HEK293 (cell line): Measurements from ENCODE around the gene NMRK2.
A peak's percentile ranks its signal among the peaks of the same experiment; 100 is the strongest.

ENCODE experiments used
- GLI2 ChIP-seq: fragments of 450-650 bp; formaldehyde crosslinking; IDR thresholded peaks from 2 replicates; pipeline ENCODE4; 2017; ENCODE audit warnings: missing biosample characterization, missing genetic modification characterization, low read depth, borderline replicate concordance
- KLF1 ChIP-seq: fragments of 450-650 bp; formaldehyde crosslinking; IDR thresholded peaks from 2 replicates; pipeline ENCODE4 v1.5.1; 2016; ENCODE audit warnings: missing biosample characterization, missing genetic modification characterization
- KLF8 ChIP-seq: fragments of 450-650 bp; formaldehyde crosslinking; IDR thresholded peaks from 2 replicates; pipeline ENCODE4 v1.5.1; 2016; ENCODE audit warnings: missing biosample characterization, missing genetic modification characterization
- SP7 ChIP-seq: fragments of 450-650 bp; formaldehyde crosslinking; IDR thresholded peaks from 2 replicates; pipeline ENCODE4 v1.5.1; 2016; ENCODE audit warnings: missing biosample characterization, missing genetic modification characterization
- YY2 ChIP-seq: fragments of 450-650 bp; formaldehyde crosslinking; IDR thresholded peaks from 2 replicates; pipeline ENCODE4 v1.5.1; 2016; ENCODE audit warnings: missing biosample characterization, missing genetic modification characterization
- ZBTB44 ChIP-seq: fragments of 450-650 bp; IDR thresholded peaks from 2 replicates; pipeline ENCODE4 v1.5.1; 2018; ENCODE audit warnings: missing biosample characterization, mild to moderate bottlenecking, missing genetic modification characterization
- ZFP41 ChIP-seq: fragments of 450-650 bp; formaldehyde crosslinking; IDR thresholded peaks from 2 replicates; pipeline ENCODE4 v1.5.1; 2016; ENCODE audit warnings: missing biosample characterization, missing genetic modification characterization, borderline replicate concordance
- ZNF10 ChIP-seq: fragments of 450-650 bp; formaldehyde crosslinking; IDR thresholded peaks from 2 replicates; pipeline ENCODE4 v1.5.1; 2017; ENCODE audit warnings: missing biosample characterization, missing genetic modification characterization
- ZNF114 ChIP-seq: fragments of 450-650 bp; formaldehyde crosslinking; IDR thresholded peaks from 2 replicates; pipeline ENCODE4 v1.5.0; 2017; ENCODE audit warnings: missing biosample characterization, missing genetic modification characterization
- ZNF133 ChIP-seq: fragments of 450-650 bp; formaldehyde crosslinking; IDR thresholded peaks from 2 replicates; pipeline ENCODE4 v1.5.1; 2016; ENCODE audit warnings: missing biosample characterization, missing genetic modification characterization
- ZNF184 ChIP-seq: fragments of 450-650 bp; IDR thresholded peaks from 2 replicates; pipeline ENCODE4 v1.5.1; 2018; ENCODE audit warnings: missing biosample characterization, mild to moderate bottlenecking, missing genetic modification characterization
- ZNF239 ChIP-seq: fragments of 450-650 bp; formaldehyde crosslinking; IDR thresholded peaks from 2 replicates; pipeline ENCODE4 v1.5.1; 2016; ENCODE audit warnings: missing biosample characterization, missing genetic modification characterization
- ZNF26 ChIP-seq: fragments of 450-650 bp; formaldehyde crosslinking; IDR thresholded peaks from 2 replicates; pipeline ENCODE4 v1.5.1; 2016; ENCODE audit warnings: missing biosample characterization, missing genetic modification characterization
- ZNF280D ChIP-seq: fragments of 450-650 bp; formaldehyde crosslinking; IDR thresholded peaks from 2 replicates; pipeline ENCODE4 v1.5.1; 2016; ENCODE audit warnings: missing biosample characterization, missing genetic modification characterization
- ZNF391 ChIP-seq: fragments of 450-650 bp; formaldehyde crosslinking; IDR thresholded peaks from 2 replicates; pipeline ENCODE4 v1.5.1; 2016; ENCODE audit warnings: low read depth, missing biosample characterization, missing genetic modification characterization, borderline replicate concordance
- ZNF404 ChIP-seq: fragments of 450-650 bp; formaldehyde crosslinking; IDR thresholded peaks from 2 replicates; pipeline ENCODE4 v1.5.1; 2017; ENCODE audit warnings: missing biosample characterization, missing genetic modification characterization
- ZNF48 ChIP-seq: fragments of 450-650 bp; formaldehyde crosslinking; IDR thresholded peaks from 2 replicates; pipeline ENCODE4 v1.5.1; 2016; ENCODE audit warnings: missing biosample characterization, missing genetic modification characterization
- ZNF510 ChIP-seq: fragments of 450-650 bp; formaldehyde crosslinking; IDR thresholded peaks from 2 replicates; pipeline ENCODE4 v1.5.1; 2018; ENCODE audit warnings: mild to moderate bottlenecking, missing genetic modification characterization, missing biosample characterization; ENCODE audit not compliant: insufficient replicate concordance
- ZNF621 ChIP-seq: fragments of 450-650 bp; formaldehyde crosslinking; IDR thresholded peaks from 2 replicates; pipeline ENCODE4 v1.5.1; 2017; ENCODE audit warnings: missing biosample characterization, missing genetic modification characterization
- ZNF785 ChIP-seq: fragments of 450-650 bp; formaldehyde crosslinking; IDR thresholded peaks from 2 replicates; pipeline ENCODE4 v1.5.1; 2016; ENCODE audit warnings: missing biosample characterization, missing genetic modification characterization
- ZNF830 ChIP-seq: fragments of 450-650 bp; IDR thresholded peaks from 2 replicates; pipeline ENCODE4 v1.5.0; 2018; ENCODE audit warnings: missing biosample characterization, missing genetic modification characterization, low read depth, mild to moderate bottlenecking, moderate library complexity
- TF ChIP-seq, protein P1 (sequence below): fragments of 450-650 bp; formaldehyde crosslinking; IDR thresholded peaks from 2 replicates; pipeline ENCODE4 v1.5.1; 2016; ENCODE audit warnings: missing biosample characterization, missing genetic modification characterization, low read depth
- TF ChIP-seq, protein P2 (sequence below): fragments of 450-650 bp; formaldehyde crosslinking; IDR thresholded peaks from 2 replicates; pipeline ENCODE4 v1.5.1; 2016; ENCODE audit warnings: missing biosample characterization, missing genetic modification characterization
- TF ChIP-seq, protein P3 (sequence below): fragments of 450-650 bp; formaldehyde crosslinking; IDR thresholded peaks from 2 replicates; pipeline ENCODE4 v1.5.1; 2016; ENCODE audit warnings: missing biosample characterization, missing genetic modification characterization
- TF ChIP-seq, protein P4 (sequence below): fragments of 450-650 bp; formaldehyde crosslinking; IDR thresholded peaks from 2 replicates; pipeline ENCODE4 v1.5.1; 2017; ENCODE audit warnings: missing biosample characterization, missing genetic modification characterization

The NMRK2 gene

DNA sequence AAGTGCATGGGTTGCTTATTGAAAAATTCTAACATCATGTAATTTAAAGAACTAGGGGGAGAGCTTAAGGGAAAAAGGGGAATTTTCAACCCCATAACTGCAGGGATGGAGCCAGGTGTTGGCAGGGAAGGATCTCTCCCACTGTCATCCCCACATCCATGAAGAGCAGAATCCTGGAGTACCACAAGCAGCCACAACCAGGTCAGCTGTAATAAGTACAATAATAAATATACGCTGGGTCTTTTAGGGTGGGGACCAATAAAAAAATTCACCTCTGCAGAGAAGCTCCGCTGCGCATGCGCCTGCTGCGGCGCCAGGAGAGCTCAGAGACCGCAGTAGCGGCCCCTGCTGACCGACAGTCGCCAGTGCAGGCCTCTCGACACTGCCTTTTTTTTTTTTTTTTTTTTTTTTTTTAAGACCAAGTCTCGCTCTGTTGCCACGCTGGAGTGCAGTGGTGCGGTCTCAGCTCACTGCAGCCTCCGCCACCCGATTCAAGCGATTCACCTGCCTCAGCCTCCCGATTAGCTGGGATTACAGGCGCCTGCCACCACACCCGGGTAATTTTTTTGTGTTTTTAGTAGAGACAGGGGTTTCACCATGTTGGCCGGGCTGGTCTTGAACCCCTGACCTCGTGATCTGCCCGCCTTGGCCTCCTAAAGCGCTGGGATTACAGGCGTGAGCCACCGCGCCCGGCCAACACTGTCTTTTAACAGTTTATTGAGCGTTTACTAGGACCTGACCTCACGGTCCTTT lies 54.9 kb downstream of the NMRK2 start (continued):
- TF ChIP-seq ZNF114 (tag by site-specific recombination) (no peak), ZBTB44 (tag by site-specific recombination) (no peak), ZNF184 (no peak), ZNF404 (no peak), ZNF48 (tag by site-specific recombination) (no peak), ZNF621 (tag by site-specific recombination) (no peak), ZNF26 (tag by site-specific recombination) (no peak), ZNF133 (tag by site-specific recombination) (no peak), ZNF239 (tag by site-specific recombination) (no peak), ZNF830 (no peak), KLF1 (tag by site-specific recombination) (no peak), ZNF10 (tag by site-specific recombination) (no peak), ZNF785 (tag by site-specific recombination) (peak; percentile 98), ZNF280D (0 out of 2 replicates have a peak, but pooled peaks have one; percentile 14), ZFP41 (tag by site-specific recombination) (no peak), KLF8 (tag by site-specific recombination) (no peak; the same call in 1 of the 2 replicates), ZNF391 (tag by site-specific recombination) (no peak), GLI2 (tag by site-specific recombination) (no peak), ZNF510 (tag by site-specific recombination) (no peak), YY2 (tag by site-specific recombination) (no peak), SP7 (tag by site-specific recombination) (peak; percentile 53; the same call in 1 of the 2 replicates)
- TF ChIP-seq, protein P1, sequence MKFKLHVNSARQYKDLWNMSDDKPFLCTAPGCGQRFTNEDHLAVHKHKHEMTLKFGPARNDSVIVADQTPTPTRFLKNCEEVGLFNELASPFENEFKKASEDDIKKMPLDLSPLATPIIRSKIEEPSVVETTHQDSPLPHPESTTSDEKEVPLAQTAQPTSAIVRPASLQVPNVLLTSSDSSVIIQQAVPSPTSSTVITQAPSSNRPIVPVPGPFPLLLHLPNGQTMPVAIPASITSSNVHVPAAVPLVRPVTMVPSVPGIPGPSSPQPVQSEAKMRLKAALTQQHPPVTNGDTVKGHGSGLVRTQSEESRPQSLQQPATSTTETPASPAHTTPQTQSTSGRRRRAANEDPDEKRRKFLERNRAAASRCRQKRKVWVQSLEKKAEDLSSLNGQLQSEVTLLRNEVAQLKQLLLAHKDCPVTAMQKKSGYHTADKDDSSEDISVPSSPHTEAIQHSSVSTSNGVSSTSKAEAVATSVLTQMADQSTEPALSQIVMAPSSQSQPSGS (tag by site-specific recombination), result no peak
- TF ChIP-seq, protein P2, sequence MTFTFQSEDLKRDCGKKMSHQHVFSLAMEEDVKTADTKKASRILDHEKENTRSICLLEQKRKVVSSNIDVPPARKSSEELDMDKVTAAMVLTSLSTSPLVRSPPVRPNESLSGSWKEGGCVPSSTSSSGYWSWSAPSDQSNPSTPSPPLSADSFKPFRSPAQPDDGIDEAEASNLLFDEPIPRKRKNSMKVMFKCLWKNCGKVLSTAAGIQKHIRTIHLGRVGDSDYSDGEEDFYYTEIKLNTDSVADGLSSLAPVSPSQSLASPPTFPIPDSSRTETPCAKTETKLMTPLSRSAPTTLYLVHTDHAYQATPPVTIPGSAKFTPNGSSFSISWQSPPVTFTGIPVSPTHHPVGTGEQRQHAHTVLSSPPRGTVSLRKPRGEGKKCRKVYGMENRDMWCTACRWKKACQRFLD (tag by site-specific recombination), result no peak
- TF ChIP-seq, protein P3, sequence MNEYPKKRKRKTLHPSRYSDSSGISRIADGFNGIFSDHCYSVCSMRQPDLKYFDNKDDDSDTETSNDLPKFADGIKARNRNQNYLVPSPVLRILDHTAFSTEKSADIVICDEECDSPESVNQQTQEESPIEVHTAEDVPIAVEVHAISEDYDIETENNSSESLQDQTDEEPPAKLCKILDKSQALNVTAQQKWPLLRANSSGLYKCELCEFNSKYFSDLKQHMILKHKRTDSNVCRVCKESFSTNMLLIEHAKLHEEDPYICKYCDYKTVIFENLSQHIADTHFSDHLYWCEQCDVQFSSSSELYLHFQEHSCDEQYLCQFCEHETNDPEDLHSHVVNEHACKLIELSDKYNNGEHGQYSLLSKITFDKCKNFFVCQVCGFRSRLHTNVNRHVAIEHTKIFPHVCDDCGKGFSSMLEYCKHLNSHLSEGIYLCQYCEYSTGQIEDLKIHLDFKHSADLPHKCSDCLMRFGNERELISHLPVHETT, result no peak
- TF ChIP-seq, protein P4, sequence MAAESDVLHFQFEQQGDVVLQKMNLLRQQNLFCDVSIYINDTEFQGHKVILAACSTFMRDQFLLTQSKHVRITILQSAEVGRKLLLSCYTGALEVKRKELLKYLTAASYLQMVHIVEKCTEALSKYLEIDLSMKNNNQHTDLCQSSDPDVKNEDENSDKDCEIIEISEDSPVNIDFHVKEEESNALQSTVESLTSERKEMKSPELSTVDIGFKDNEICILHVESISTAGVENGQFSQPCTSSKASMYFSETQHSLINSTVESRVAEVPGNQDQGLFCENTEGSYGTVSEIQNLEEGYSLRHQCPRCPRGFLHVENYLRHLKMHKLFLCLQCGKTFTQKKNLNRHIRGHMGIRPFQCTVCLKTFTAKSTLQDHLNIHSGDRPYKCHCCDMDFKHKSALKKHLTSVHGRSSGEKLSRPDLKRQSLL (tag by site-specific recombination), result no peak
